Measurements from ENCODE around the gene POLA2.
"Not testable (repeated sequence)": the region's sequence is repeated elsewhere in the genome, so short reads cannot be mapped to it uniquely, and the experiment has no call there.

The POLA2 gene

GRCh38 chr11:65242389-65242788 is 19.4 kb upstream of the POLA2 start:
- no peak for DNase-seq

- no peak for DNase-seq
These were observed 18.0 kb upstream of the POLA2 start for GRCh38 chr11:65243797-65244196.

- not testable (repeated sequence) for DNase-seq
These were observed 16.7 kb upstream of the POLA2 start for GRCh38 chr11:65245046-65245445.

- DNase-seq, result no peak
These were observed 15.3 kb upstream of the POLA2 start for GRCh38 chr11:65246506-65246905.

- not testable (repeated sequence) for DNase-seq
These were observed 13.5 kb upstream of the POLA2 start for GRCh38 chr11:65248184-65248710.

- DNase-seq, result no peak
These were observed 10.3 kb upstream of the POLA2 start for GRCh38 chr11:65251476-65251875.

- DNase-seq, result no peak
These were observed 7.0 kb upstream of the POLA2 start for GRCh38 chr11:65254724-65255123.

GRCh38 chr11:65258988-65259387 is 2.8 kb upstream of the POLA2 start:
- DNase-seq, result no peak

- DNase-seq, result no peak
These were observed 1.5 kb upstream of the POLA2 start for GRCh38 chr11:65260302-65260701.

GRCh38 chr11:65260756-65261590 is 789 bp upstream of the POLA2 start:
- no peak for DNase-seq

- no peak for DNase-seq
These were observed 569 bp downstream of the POLA2 start for GRCh38 chr11:65262381-65262680.

GRCh38 chr11:65262776-65263175 is 1.0 kb downstream of the POLA2 start:
- no peak for DNase-seq

GRCh38 chr11:65264747-65265146 is 3.0 kb downstream of the POLA2 start:
- not testable (repeated sequence) for DNase-seq

- DNase-seq, result no peak
These were observed 4.4 kb downstream of the POLA2 start for GRCh38 chr11:65266210-65266609.

GRCh38 chr11:65274735-65275682 is 13.2 kb downstream of the POLA2 start:
- DNase-seq, result peak; percentile 39

- no peak for DNase-seq
These were observed 14.1 kb downstream of the POLA2 start for GRCh38 chr11:65275906-65276305.

GRCh38 chr11:65277631-65278277 is 16.0 kb downstream of the POLA2 start:
- DNase-seq, result no peak

GRCh38 chr11:65278356-65278755 is 16.6 kb downstream of the POLA2 start:
- DNase-seq, result no peak

- no peak for DNase-seq
These were observed 17.5 kb downstream of the POLA2 start for GRCh38 chr11:65279279-65279678.

GRCh38 chr11:65279741-65280440 is 18.1 kb downstream of the POLA2 start:
- DNase-seq, result no peak

GRCh38 chr11:65280646-65281045 is 18.9 kb downstream of the POLA2 start:
- no peak for DNase-seq

GRCh38 chr11:65286686-65287085 is 24.9 kb downstream of the POLA2 start:
- DNase-seq, result no peak

- no peak for DNase-seq
These were observed 25.8 kb downstream of the POLA2 start for GRCh38 chr11:65287601-65288000.
